HG03439 (cell line): Measurements from ENCODE around the gene SLC12A8.

ENCODE experiments used
- ATAC-seq: cut with Tn5 transposase; IDR thresholded peaks from one replicate; pipeline ENCODE4 v1.9.1; 2021; ENCODE audit warnings: mild to moderate bottlenecking, moderate library complexity; ENCODE audit not compliant: unreplicated experiment

SLC12A8 gene

GRCh38 chr3:125219261-125219701 lies 6.7 kb upstream of the SLC12A8 start:
- no peak for ATAC-seq

GRCh38 chr3:125214738-125215137 lies 2.2 kb upstream of the SLC12A8 start:
- no peak for ATAC-seq

- no peak for ATAC-seq
Measured at GRCh38 chr3:125213946-125214542, 1.5 kb upstream of the SLC12A8 start.

GRCh38 chr3:125213364-125213755 lies 812 bp upstream of the SLC12A8 start:
- no peak for ATAC-seq

- ATAC-seq, result no peak
Measured at GRCh38 chr3:125212091-125212508, 448 bp downstream of the SLC12A8 start.

GRCh38 chr3:125211523-125212090 lies 941 bp downstream of the SLC12A8 start:
- no peak for ATAC-seq

- ATAC-seq, result no peak
Measured at GRCh38 chr3:125207949-125208568, 4.5 kb downstream of the SLC12A8 start.

GRCh38 chr3:125207507-125207906 lies 5.0 kb downstream of the SLC12A8 start:
- no peak for ATAC-seq

- no peak for ATAC-seq
Measured at GRCh38 chr3:125206934-125207333, 5.6 kb downstream of the SLC12A8 start.

- no peak for ATAC-seq
Measured at GRCh38 chr3:125203731-125204130, 8.8 kb downstream of the SLC12A8 start.

- no peak for ATAC-seq
Measured at GRCh38 chr3:125202197-125202596, 10.4 kb downstream of the SLC12A8 start.

GRCh38 chr3:125200731-125201139 lies 11.8 kb downstream of the SLC12A8 start:
- ATAC-seq, result peak; percentile 65

GRCh38 chr3:125194849-125195601 lies 17.5 kb downstream of the SLC12A8 start:
- no peak for ATAC-seq

- ATAC-seq, result no peak
Measured at GRCh38 chr3:125194061-125194848, 18.3 kb downstream of the SLC12A8 start.

- ATAC-seq, result peak; percentile 70
Measured at GRCh38 chr3:125192190-125193035, 20.1 kb downstream of the SLC12A8 start.

GRCh38 chr3:125191730-125192129 lies 20.8 kb downstream of the SLC12A8 start:
- no peak for ATAC-seq

- no peak for ATAC-seq
Measured at GRCh38 chr3:125191256-125191655, 21.3 kb downstream of the SLC12A8 start.

- no peak for ATAC-seq
Measured at GRCh38 chr3:125190786-125191185, 21.8 kb downstream of the SLC12A8 start.

GRCh38 chr3:125189378-125190165 lies 23.0 kb downstream of the SLC12A8 start:
- ATAC-seq, result no peak
